Stimulated activated CD4-positive, alpha-beta T cell treated with anti-CD3 and anti-CD28 coated beads, Interleukin-4, amount 100 ng/mL, for 4 hours (primary cell): ENCODE data around the gene COX11.

ENCODE experiments used
- DNase-seq, 2 experiments: peaks; one replicate each; pipeline ENCODE4 v3.0.0-alpha.2; 2020

The COX11 gene

GRCh38 chr17:54967621-54968261 is 713 bp downstream of the COX11 start:
- DNase-seq: no peak

GRCh38 chr17:54956791-54957190 is 11.7 kb downstream of the COX11 start:
- DNase-seq: no peak

- DNase-seq: no peak
These were observed 17.2 kb downstream of the COX11 start for GRCh38 chr17:54951286-54951685.

GRCh38 chr17:54950116-54950515 is 18.3 kb downstream of the COX11 start:
- no peak for DNase-seq

GRCh38 chr17:54948380-54948779 is 20.1 kb downstream of the COX11 start:
- DNase-seq: no peak

- DNase-seq: no peak
These were observed 21.1 kb downstream of the COX11 start for GRCh38 chr17:54947396-54947795.

GRCh38 chr17:54945671-54946070 is 22.8 kb downstream of the COX11 start:
- no peak for DNase-seq

- DNase-seq: no peak
These were observed 23.2 kb downstream of the COX11 start for GRCh38 chr17:54945231-54945630.

GRCh38 chr17:54944796-54945195 is 23.7 kb downstream of the COX11 start:
- no peak for DNase-seq

- no peak for DNase-seq
These were observed 27.2 kb downstream of the COX11 start for GRCh38 chr17:54941285-54941684.

GRCh38 chr17:54937426-54937825 is 31.0 kb downstream of the COX11 start:
- DNase-seq: no peak

GRCh38 chr17:54937018-54937417 is 31.4 kb downstream of the COX11 start:
- DNase-seq: no peak

GRCh38 chr17:54935471-54935870 is 33.0 kb downstream of the COX11 start:
- DNase-seq: no peak

GRCh38 chr17:54933921-54934320 is 34.5 kb downstream of the COX11 start:
- DNase-seq: no peak

GRCh38 chr17:54932711-54933110 is 35.7 kb downstream of the COX11 start:
- no peak for DNase-seq

- DNase-seq: no peak
These were observed 40.9 kb downstream of the COX11 start for GRCh38 chr17:54927525-54927924.

- DNase-seq: no peak
These were observed 44.0 kb downstream of the COX11 start for GRCh38 chr17:54924405-54924804.

GRCh38 chr17:54920819-54921218 is 47.6 kb downstream of the COX11 start:
- no peak for DNase-seq

GRCh38 chr17:54919425-54919824 is 49.0 kb downstream of the COX11 start:
- DNase-seq: no peak

- no peak for DNase-seq
These were observed 51.7 kb downstream of the COX11 start for GRCh38 chr17:54916721-54917120.
